ENCODE data around the gene AGBL3. TPM values are rescaled to one million over a fixed set of nuclear protein-coding genes. Genes with fewer than 3 reads are reported as not detected.
A peak's percentile ranks its signal among the peaks of the same experiment; 100 is the strongest.

AGBL3 gene
- polyA plus RNA-seq, 3 donors = 0.03 to 0.20 (median 0.12) TPM

- Histone ChIP-seq H3K4me2 (replicated peaks; ENCODE audit: extremely low read depth, low read length, poor library complexity, severe bottlenecking) (no peak overlapping the region), H3K27ac (ENCODE audit: low read depth in 1 of 2, low read length in 2 of 2) (no peak overlapping the region), H4K20me1 (ENCODE audit: insufficient read depth, low read length) (no peaks in the 10 kb centered on the region), H3K9me3 (replicated peaks in 1 of 2; ENCODE audit: control insufficient read depth in 1 of 2, insufficient read depth in 1 of 2, low read length in 2 of 2) (no peaks in the 10 kb centered on the region), H3K36me3 (replicated peaks in 1 of 2; ENCODE audit: control insufficient read depth in 1 of 2, insufficient read depth in 2 of 2, low read length in 2 of 2) (peaks cover 3 to 17% of the 10 kb centered on the region in 2 donors), H3K79me2 (ENCODE audit: insufficient read depth, low read length) (no peaks in the 10 kb centered on the region), H2AFZ (ENCODE audit: insufficient read depth, low read depth, low read length, poor library complexity, severe bottlenecking) (no peak overlapping the region), H3K9ac (ENCODE audit: insufficient read depth, low read length, poor library complexity, severe bottlenecking) (no peak overlapping the region), H3K4me3 (replicated peaks in 1 of 3; ENCODE audit: low read depth in 2 of 3, low read length in 3 of 3) (no peak overlapping the region), H3K4me1 (ENCODE audit: control insufficient read depth in 1 of 2, insufficient read depth in 2 of 2, low read length in 2 of 2) (no peaks in the 10 kb centered on the region), H3K27me3 (ENCODE audit: control insufficient read depth in 2 of 2, insufficient read depth in 2 of 2, low read length in 2 of 2) (no peaks in the 10 kb centered on the region)
- no peaks in the 10 kb centered on the region for H3K9me3 Mint-ChIP-seq
- WGBS (ENCODE audit: insufficient coverage) = 100% methylated on average over 1 of the region's 2 CpGs
- no peak for TF ChIP-seq CTCF (IDR thresholded peaks at IDR 0.05)
- H3K36me3 Mint-ChIP-seq = peaks cover 16 to 36% of the 10 kb centered on the region in 2 donors
- no peaks in the 10 kb centered on the region for H3K4me1 Mint-ChIP-seq
- H3K27ac Mint-ChIP-seq = peak overlapping the region in 1 of 7 donors; percentile 16
- intact Hi-C loops (cut with micrococcal nuclease) = no loop called here
- H3K4me3 Mint-ChIP-seq = no peak overlapping the region
- no peaks in the 10 kb centered on the region for H3K27me3 Mint-ChIP-seq (ENCODE audit: low read depth in 3 of 3)
- DNase-seq = no peak
These were observed 7.7 kb downstream of the AGBL3 start for GRCh38 chr7:134993877-134994456.

GRCh38 chr7:134995239-134996096, 9.2 kb downstream of the AGBL3 start:
- Histone ChIP-seq H3K4me1 (ENCODE audit: control insufficient read depth in 1 of 2, insufficient read depth in 2 of 2, low read length in 2 of 2) (no peaks in the 10 kb centered on the region), H3K36me3 (replicated peaks in 1 of 2; ENCODE audit: control insufficient read depth in 1 of 2, insufficient read depth in 2 of 2, low read length in 2 of 2) (peaks cover 3 to 17% of the 10 kb centered on the region in 2 donors), H3K9me3 (replicated peaks in 1 of 2; ENCODE audit: control insufficient read depth in 1 of 2, insufficient read depth in 1 of 2, low read length in 2 of 2) (no peaks in the 10 kb centered on the region), H3K27ac (ENCODE audit: low read depth in 1 of 2, low read length in 2 of 2) (no peak overlapping the region), H3K4me2 (replicated peaks; ENCODE audit: extremely low read depth, low read length, poor library complexity, severe bottlenecking) (no peak overlapping the region), H3K9ac (ENCODE audit: insufficient read depth, low read length, poor library complexity, severe bottlenecking) (no peak overlapping the region), H2AFZ (ENCODE audit: insufficient read depth, low read depth, low read length, poor library complexity, severe bottlenecking) (no peak overlapping the region), H3K27me3 (ENCODE audit: control insufficient read depth in 2 of 2, insufficient read depth in 2 of 2, low read length in 2 of 2) (no peaks in the 10 kb centered on the region), H3K79me2 (ENCODE audit: insufficient read depth, low read length) (no peaks in the 10 kb centered on the region), H3K4me3 (replicated peaks in 1 of 3; ENCODE audit: low read depth in 2 of 3, low read length in 3 of 3) (no peak overlapping the region), H4K20me1 (ENCODE audit: insufficient read depth, low read length) (no peaks in the 10 kb centered on the region)
- peak overlapping the region in 1 of 7 donors; percentile 1 for H3K27ac Mint-ChIP-seq
- no peak for TF ChIP-seq CTCF (IDR thresholded peaks at IDR 0.05)
- DNase-seq = no peak
- H3K36me3 Mint-ChIP-seq = peaks cover 16 to 29% of the 10 kb centered on the region in 2 donors
- H3K4me3 Mint-ChIP-seq = no peak overlapping the region
- no CpG with 5 or more reads among the region's 6 CpGs for WGBS (ENCODE audit: insufficient coverage)
- intact Hi-C loops (cut with micrococcal nuclease) = no loop called here
- H3K4me1 Mint-ChIP-seq = no peaks in the 10 kb centered on the region
- H3K9me3 Mint-ChIP-seq = peaks cover 0 to 2% (median 0%) of the 10 kb centered on the region in 7 donors
- no peaks in the 10 kb centered on the region for H3K27me3 Mint-ChIP-seq (ENCODE audit: low read depth in 3 of 3)
